Neural crest cell (in vitro differentiated cells): ENCODE results near the gene TAX1BP3. TPM values are rescaled to one million over a fixed set of nuclear protein-coding genes. Genes with fewer than 3 reads are reported as not detected.

Source experiments
- DNase-seq: peaks from one replicate; pipeline ENCODE4 v3.0.0; 2021; ENCODE audit warnings: low read depth, mixed read lengths, low spot score
- H3K27ac Mint-ChIP-seq: one replicate; pipeline ENCODE4 v1.8.0; 2021; ENCODE audit warnings: mild to moderate bottlenecking, mixed read lengths; ENCODE audit not compliant: unreplicated experiment
- H3K27me3 Mint-ChIP-seq: 2 replicates; pipeline ENCODE4 v1.8.0; 2021; ENCODE audit warnings: low read depth, mild to moderate bottlenecking, mixed read lengths
- H3K36me3 Mint-ChIP-seq: 2 replicates; pipeline ENCODE4 v1.8.0; 2021; ENCODE audit warnings: low read depth, mild to moderate bottlenecking, mixed read lengths
- H3K4me1 Mint-ChIP-seq: 2 replicates; pipeline ENCODE4 v1.8.0; 2021; ENCODE audit warnings: mixed read lengths
- H3K4me3 Mint-ChIP-seq: one replicate; pipeline ENCODE4 v1.8.0; 2021; ENCODE audit warnings: mild to moderate bottlenecking, mixed read lengths
- H3K9me3 Mint-ChIP-seq: 2 replicates; pipeline ENCODE4 v1.8.0; 2021; ENCODE audit warnings: mixed read lengths
- CTCF ChIP-seq: fragments of 200-600 bp; sonication (generic); conservative IDR thresholded peaks from 2 replicates; pipeline ENCODE4 v1.5.0; 2021; ENCODE audit warnings: antibody characterized with exemption, mild to moderate bottlenecking
- total RNA-seq: library from RNA; stranded (reverse); gene quantifications from 2 replicates; pipeline ENCODE4 v1.2.1, GENCODE V29; 2021

TAX1BP3 gene
- total RNA-seq, 1 donor from 2014 or later = 65.8 TPM

- Mint-ChIP-seq H3K4me3 (no peak overlapping the region), H3K4me1 (peaks cover 10% of the 10 kb centered on the region), H3K9me3 (no peaks in the 10 kb centered on the region), H3K27me3 (no peaks in the 10 kb centered on the region), H3K36me3 (no peaks in the 10 kb centered on the region), H3K27ac (no peak overlapping the region)
- no peak for DNase-seq
- no peak for TF ChIP-seq CTCF
These were observed 23.1 kb downstream of the TAX1BP3 start for GRCh38 chr17:3645310-3645709.

- no peak overlapping the region for H3K27ac Mint-ChIP-seq
- no peak for DNase-seq
- H3K9me3 Mint-ChIP-seq = no peaks in the 10 kb centered on the region
- peaks cover 17% of the 10 kb centered on the region for H3K4me1 Mint-ChIP-seq
- no peaks in the 10 kb centered on the region for H3K27me3 Mint-ChIP-seq
- no peak overlapping the region for H3K4me3 Mint-ChIP-seq
- no peak for TF ChIP-seq CTCF
- H3K36me3 Mint-ChIP-seq = no peaks in the 10 kb centered on the region
These were observed 24.5 kb downstream of the TAX1BP3 start for GRCh38 chr17:3643889-3644349.

- Mint-ChIP-seq H3K4me1 (peaks cover 18% of the 10 kb centered on the region), H3K27me3 (no peaks in the 10 kb centered on the region), H3K27ac (no peak overlapping the region), H3K4me3 (no peak overlapping the region), H3K9me3 (no peaks in the 10 kb centered on the region), H3K36me3 (no peaks in the 10 kb centered on the region)
- DNase-seq = no peak
- TF ChIP-seq CTCF = no peak
These were observed 26.5 kb downstream of the TAX1BP3 start for GRCh38 chr17:3641717-3642486.

GRCh38 chr17:3641014-3641413 lies 27.4 kb downstream of the TAX1BP3 start:
- Mint-ChIP-seq H3K9me3 (no peaks in the 10 kb centered on the region), H3K27ac (no peak overlapping the region), H3K36me3 (no peaks in the 10 kb centered on the region), H3K4me3 (no peak overlapping the region), H3K4me1 (peaks cover 18% of the 10 kb centered on the region), H3K27me3 (no peaks in the 10 kb centered on the region)
- no peak for TF ChIP-seq CTCF
- DNase-seq = no peak

- H3K27me3 Mint-ChIP-seq = no peaks in the 10 kb centered on the region
- H3K36me3 Mint-ChIP-seq = no peaks in the 10 kb centered on the region
- no peaks in the 10 kb centered on the region for H3K9me3 Mint-ChIP-seq
- DNase-seq = no peak
- TF ChIP-seq CTCF = no peak
- peak overlapping the region; percentile 79 for H3K4me3 Mint-ChIP-seq
- peaks cover 18% of the 10 kb centered on the region for H3K4me1 Mint-ChIP-seq
- H3K27ac Mint-ChIP-seq = no peak overlapping the region
These were observed 28.3 kb downstream of the TAX1BP3 start for GRCh38 chr17:3639981-3640596.
